Hepatocyte (in vitro differentiated cells): ENCODE data around the gene SGPL1. TPM values are rescaled to one million over a fixed set of nuclear protein-coding genes. Genes with fewer than 3 reads are reported as not detected.

Experiments
- DNase-seq: peaks from one replicate; pipeline ENCODE4 v3.0.0-alpha.2; 2016; ENCODE audit warnings: low spot score
- H2AFZ ChIP-seq: fragments of 200-600 bp; sonication (generic); 2 replicates; pipeline ENCODE4 v1.6.0; 2016; ENCODE audit warnings: antibody characterized with exemption, mild to moderate bottlenecking
- H3K27ac ChIP-seq: fragments of 200-600 bp; sonication (generic); 2 replicates; pipeline ENCODE4 v1.5.1; 2016; ENCODE audit warnings: mild to moderate bottlenecking
- H3K27me3 ChIP-seq: fragments of 200-600 bp; sonication (generic); 2 replicates; pipeline ENCODE4 v1.6.1; 2016
- H3K36me3 ChIP-seq: fragments of 200-600 bp; sonication (generic); replicated peaks from 2 replicates; pipeline ENCODE4 v1.5.1; 2016; ENCODE audit warnings: low read depth; ENCODE audit not compliant: insufficient read depth
- H3K4me1 ChIP-seq: fragments of 200-600 bp; sonication (generic); 2 replicates; pipeline ENCODE4 v1.5.1; 2016; ENCODE audit warnings: mild to moderate bottlenecking, moderate library complexity; ENCODE audit not compliant: insufficient read depth
- H3K4me2 ChIP-seq: fragments of 200-600 bp; sonication (generic); 2 replicates; pipeline ENCODE4 v1.6.0; 2016
- H3K4me3 ChIP-seq: fragments of 200-600 bp; sonication (generic); 2 replicates; pipeline ENCODE4 v1.5.1; 2016; ENCODE audit warnings: mild to moderate bottlenecking
- H3K79me2 ChIP-seq: fragments of 200-600 bp; sonication (generic); 2 replicates; pipeline ENCODE4 v1.6.0; 2017; ENCODE audit warnings: mild to moderate bottlenecking
- H3K9me2 ChIP-seq: fragments of 200-600 bp; sonication (generic); replicated peaks from 2 replicates; pipeline ENCODE4 v1.6.0; 2017; ENCODE audit warnings: mild to moderate bottlenecking; ENCODE audit not compliant: insufficient read depth
- H3K9me3 ChIP-seq: fragments of 200-600 bp; sonication (generic); 2 replicates; pipeline ENCODE4 v1.5.1; 2016; ENCODE audit warnings: low read depth, mild to moderate bottlenecking
- H4K20me1 ChIP-seq: fragments of 200-600 bp; sonication (generic); 2 replicates; pipeline ENCODE4 v1.6.0; 2016; ENCODE audit warnings: mild to moderate bottlenecking; ENCODE audit not compliant: insufficient read depth, poor library complexity, severe bottlenecking
- CTCF ChIP-seq: fragments of 200-600 bp; sonication (generic); IDR thresholded peaks from 2 replicates; pipeline ENCODE4 v1.5.1; 2016; ENCODE audit warnings: antibody characterized with exemption, mild to moderate bottlenecking; ENCODE audit not compliant: poor library complexity
- EZH2 ChIP-seq: fragments of 200-600 bp; sonication (generic); IDR thresholded peaks from 2 replicates; pipeline ENCODE4 v1.6.1; 2016; ENCODE audit warnings: antibody characterized with exemption, mild to moderate bottlenecking, borderline replicate concordance
- EZH2phosphoT487 ChIP-seq: fragments of 200-600 bp; sonication (generic); IDR thresholded peaks from one replicate; pipeline ENCODE4 v1.6.1; 2018; ENCODE audit warnings: antibody characterized with exemption, mild to moderate bottlenecking, low read depth, moderate library complexity; ENCODE audit not compliant: unreplicated experiment, severe bottlenecking
- WGBS: methylation state at CpG from one replicate; pipeline ENCODE4 v1.1.6; 2016; ENCODE audit warnings: low lambda C conversion rate; ENCODE audit errors: missing lambda C conversion rate; 5-methylcytosine and 5-hydroxymethylcytosine counted together
- polyA plus RNA-seq: library from polyadenylated mRNA; unstranded; fragments of >200 nt; fragmentation: Nextera tagmentation; extraction: Ambion mirVana; gene quantifications from 2 replicates; pipeline ENCODE4 v1.2.1, GENCODE V29; 2016
- total RNA-seq: library from RNA; depleted of rRNA; stranded (reverse); fragments of >200 nt; gene quantifications from 2 replicates; pipeline ENCODE4 v1.2.3, GENCODE V29; 2014

SGPL1 gene
- total and polyA plus RNA-seq, 2 experiments from 2014 or later = 20.2 to 43.5 TPM

- no peak for DNase-seq
- Histone ChIP-seq H3K27ac (no peak overlapping the region), H3K27me3 (no peaks in the 10 kb centered on the region), H3K9me2 (no peaks in the 10 kb centered on the region), H3K9me3 (no peaks in the 10 kb centered on the region), H3K79me2 (no peaks in the 10 kb centered on the region), H3K4me2 (no peak overlapping the region), H3K4me3 (no peak overlapping the region), H3K4me1 (no peaks in the 10 kb centered on the region), H3K36me3 (no peaks in the 10 kb centered on the region), H2AFZ (no peak overlapping the region), H4K20me1 (no peaks in the 10 kb centered on the region)
- 100% methylated on average over 4 of the region's 5 CpGs for WGBS
- no peak for TF ChIP-seq EZH2phosphoT487
- no peak for TF ChIP-seq EZH2
- TF ChIP-seq CTCF = no peak
Observed at GRCh38 chr10:70915206-70915605, 99.5 kb downstream of the SGPL1 start.

GRCh38 chr10:70915806-70916205 lies 100.1 kb downstream of the SGPL1 start:
- TF ChIP-seq CTCF (no peak), EZH2phosphoT487 (no peak), EZH2 (no peak)

GRCh38 chr10:70916241-70916640 lies 100.5 kb downstream of the SGPL1 start:
- 97% methylated on average over 6 of the region's 6 CpGs for WGBS
- no peak overlapping the region for H3K4me3 ChIP-seq
- H3K9me3 ChIP-seq = no peaks in the 10 kb centered on the region

More at GRCh38 chr10:70915806-70916205, 100.1 kb downstream of the SGPL1 start:
- no peak overlapping the region for H2AFZ ChIP-seq
- H3K9me3 ChIP-seq = no peaks in the 10 kb centered on the region
- H3K27ac ChIP-seq = no peak overlapping the region
- no peaks in the 10 kb centered on the region for H3K4me1 ChIP-seq
- H3K9me2 ChIP-seq = no peaks in the 10 kb centered on the region
- H3K36me3 ChIP-seq = no peaks in the 10 kb centered on the region
- no peak overlapping the region for H3K4me3 ChIP-seq
- 93% methylated on average over 9 of the region's 9 CpGs for WGBS
- no peak for DNase-seq
- H3K27me3 ChIP-seq = no peaks in the 10 kb centered on the region
- no peak overlapping the region for H3K4me2 ChIP-seq
- no peaks in the 10 kb centered on the region for H4K20me1 ChIP-seq
- no peaks in the 10 kb centered on the region for H3K79me2 ChIP-seq

More at GRCh38 chr10:70916241-70916640, 100.5 kb downstream of the SGPL1 start:
- no peak overlapping the region for H2AFZ ChIP-seq
- H3K36me3 ChIP-seq = no peaks in the 10 kb centered on the region
- H3K79me2 ChIP-seq = no peaks in the 10 kb centered on the region
- DNase-seq = no peak
- H4K20me1 ChIP-seq = no peaks in the 10 kb centered on the region
- H3K4me1 ChIP-seq = no peaks in the 10 kb centered on the region
- no peaks in the 10 kb centered on the region for H3K27me3 ChIP-seq
- no peak for TF ChIP-seq CTCF
- no peak for TF ChIP-seq EZH2phosphoT487
- no peak for TF ChIP-seq EZH2
- H3K27ac ChIP-seq = no peak overlapping the region
- H3K9me2 ChIP-seq = no peaks in the 10 kb centered on the region
- H3K4me2 ChIP-seq = no peak overlapping the region
